Tibial nerve (tissue), 4 donors: Measurements from ENCODE around the gene KXD1. TPM values are rescaled to one million over a fixed set of nuclear protein-coding genes. Genes with fewer than 3 reads are reported as not detected.

Experiments used
- DNase-seq, 2 donors: peaks; one replicate each; pipeline ENCODE4 v3.0.0-alpha.2; 2019; ENCODE audit warnings: low spot score in 2 of 2
- H3K27ac ChIP-seq, 4 donors: fragments of 200-600 bp; sonication (generic) in 3 of 4; one replicate each; pipeline ENCODE4 v1.5.1; 2017 to 2019; ENCODE audit warnings: mild to moderate bottlenecking in 1 of 4
- H3K27me3 ChIP-seq, 2 donors: fragments of 200-600 bp; sonication (generic) in 1 of 2; one replicate each; pipeline versions ENCODE4 v1.5.1 to v1.6.0; 2017 to 2019
- H3K36me3 ChIP-seq, 3 donors: fragments of 200-600 bp; sonication (generic); one replicate each; pipeline ENCODE4 v1.5.1; 2018 to 2019
- H3K4me1 ChIP-seq, 4 donors: fragments of 200-600 bp; sonication (generic) in 3 of 4; one replicate each; pipeline ENCODE4 v1.5.1; 2017 to 2019
- H3K4me3 ChIP-seq, 4 donors: fragments of 200-600 bp; sonication (generic) in 3 of 4; one replicate each; pipeline ENCODE4 v1.5.1; 2017 to 2019; ENCODE audit warnings: mild to moderate bottlenecking in 1 of 4, moderate library complexity in 1 of 4
- H3K9me3 ChIP-seq, 4 donors: fragments of 200-600 bp; sonication (generic) in 3 of 4; one replicate each; pipeline ENCODE4 v1.5.1; 2017 to 2019
- EP300 ChIP-seq, 2 donors: sonication (generic); formaldehyde crosslinking; IDR thresholded peaks; one replicate each; pipeline ENCODE4 v1.6.1; 2017; ENCODE audit warnings: antibody characterized with exemption in 2 of 2, mild to moderate bottlenecking in 1 of 2
- POLR2A ChIP-seq, 2 donors: fragments of 450-650 bp; IDR thresholded peaks; one replicate each; pipeline ENCODE4 v1.6.1; 2017; ENCODE audit warnings: antibody characterized with exemption in 2 of 2, mild to moderate bottlenecking in 2 of 2, moderate library complexity in 2 of 2
- WGBS, 2 donors: methylation state at CpG; one replicate each; pipeline ENCODE4 v1.1.5; 2018; 5-methylcytosine and 5-hydroxymethylcytosine counted together
- total RNA-seq, 4 donors: library from RNA; depleted of rRNA; stranded (reverse); fragments of >200 nt; gene quantifications; one replicate each; pipeline ENCODE4 v1.1.0, GENCODE V29; 2016
- TF ChIP-seq, protein P1 (sequence below), 5 experiments: fragments of 200-600 bp in 3 of 5; fragments of 450-650 bp in 2 of 5; sonication (generic) in 3 of 5; IDR thresholded peaks; one replicate each; pipeline ENCODE4 v1.5.1; 2016 to 2019; ENCODE audit warnings: antibody characterized with exemption in 5 of 5, mild to moderate bottlenecking in 3 of 5, moderate library complexity in 2 of 5

KXD1 gene
- 100 to 1,000 TPM; 122 to 298 (median 167) TPM for total RNA-seq

DNA sequence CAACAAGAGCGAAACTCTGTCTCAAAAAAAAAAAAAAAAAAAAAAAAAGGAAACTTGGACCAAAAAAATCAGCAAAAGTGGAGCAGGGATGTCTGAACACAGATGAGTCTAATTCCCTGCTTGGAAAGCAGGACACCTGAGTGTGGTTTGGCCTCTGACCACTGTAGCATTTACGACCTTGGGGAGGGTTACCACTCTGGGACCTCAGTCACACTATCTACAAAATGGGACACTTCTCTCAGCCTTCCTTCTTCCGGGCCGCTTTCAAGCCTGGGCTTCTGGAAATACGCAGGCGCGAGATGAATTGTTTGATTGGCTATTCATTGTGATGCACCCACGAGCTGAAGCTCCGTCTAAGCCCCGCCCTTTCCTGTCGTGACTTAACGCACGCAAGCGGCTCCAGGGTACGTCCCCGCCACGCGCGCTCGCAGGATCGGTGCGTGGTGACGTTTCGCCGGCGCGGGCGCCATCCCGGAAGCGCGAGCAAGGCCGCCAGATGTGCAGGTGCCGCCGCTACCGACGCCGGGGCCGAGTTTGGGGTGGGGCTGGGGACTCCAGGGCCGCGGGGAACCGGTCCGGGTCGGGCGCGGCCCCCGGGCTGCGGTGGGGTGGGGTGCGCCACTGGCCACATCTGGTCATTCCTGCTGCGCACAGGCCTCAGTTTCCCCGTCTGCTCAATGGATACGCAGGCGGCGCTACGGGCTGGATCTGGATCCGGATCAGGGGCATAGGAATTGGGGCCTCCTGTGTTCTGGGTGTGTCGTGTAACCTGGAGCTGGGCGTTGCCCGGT lies at the start of gene KXD1:
Gene KXD1 (plus strand): TSS at position 460 of the 791 bp plus-strand sequence. CDS start 4,187 bp downstream, outside the sequence.
- TF ChIP-seq POLR2A (IDR thresholded peaks at IDR 0.05): peak; percentile 74 to 84
- TF ChIP-seq, protein P1, sequence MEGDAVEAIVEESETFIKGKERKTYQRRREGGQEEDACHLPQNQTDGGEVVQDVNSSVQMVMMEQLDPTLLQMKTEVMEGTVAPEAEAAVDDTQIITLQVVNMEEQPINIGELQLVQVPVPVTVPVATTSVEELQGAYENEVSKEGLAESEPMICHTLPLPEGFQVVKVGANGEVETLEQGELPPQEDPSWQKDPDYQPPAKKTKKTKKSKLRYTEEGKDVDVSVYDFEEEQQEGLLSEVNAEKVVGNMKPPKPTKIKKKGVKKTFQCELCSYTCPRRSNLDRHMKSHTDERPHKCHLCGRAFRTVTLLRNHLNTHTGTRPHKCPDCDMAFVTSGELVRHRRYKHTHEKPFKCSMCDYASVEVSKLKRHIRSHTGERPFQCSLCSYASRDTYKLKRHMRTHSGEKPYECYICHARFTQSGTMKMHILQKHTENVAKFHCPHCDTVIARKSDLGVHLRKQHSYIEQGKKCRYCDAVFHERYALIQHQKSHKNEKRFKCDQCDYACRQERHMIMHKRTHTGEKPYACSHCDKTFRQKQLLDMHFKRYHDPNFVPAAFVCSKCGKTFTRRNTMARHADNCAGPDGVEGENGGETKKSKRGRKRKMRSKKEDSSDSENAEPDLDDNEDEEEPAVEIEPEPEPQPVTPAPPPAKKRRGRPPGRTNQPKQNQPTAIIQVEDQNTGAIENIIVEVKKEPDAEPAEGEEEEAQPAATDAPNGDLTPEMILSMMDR (IDR thresholded peaks at IDR 0.05): peak in 1 of 5 experiments; percentile 30
- peak; percentile 92 to 93 for TF ChIP-seq EP300 (IDR thresholded peaks at IDR 0.05)
- Histone ChIP-seq H3K4me3 (peak within 1 kb of the TSS; percentile 70 to 98 (median 82)), H3K9me3 (no peaks in the 10 kb centered on the region), H3K36me3 (peaks cover 0 to 8% (median 0%) of the 10 kb centered on the region in 3 donors), H3K27ac (peak within 1 kb of the TSS; percentile 92 to 95 (median 94)), H3K27me3 (no peaks in the 10 kb centered on the region), H3K4me1 (peaks cover 0 to 33% (median 12%) of the 10 kb centered on the region in 4 donors)
- WGBS, 2 donors: 2 to 3% methylated on average over 27 to 33 of the region's 58 CpGs
- DNase-seq: peak; percentile 93 to 94

DNA sequence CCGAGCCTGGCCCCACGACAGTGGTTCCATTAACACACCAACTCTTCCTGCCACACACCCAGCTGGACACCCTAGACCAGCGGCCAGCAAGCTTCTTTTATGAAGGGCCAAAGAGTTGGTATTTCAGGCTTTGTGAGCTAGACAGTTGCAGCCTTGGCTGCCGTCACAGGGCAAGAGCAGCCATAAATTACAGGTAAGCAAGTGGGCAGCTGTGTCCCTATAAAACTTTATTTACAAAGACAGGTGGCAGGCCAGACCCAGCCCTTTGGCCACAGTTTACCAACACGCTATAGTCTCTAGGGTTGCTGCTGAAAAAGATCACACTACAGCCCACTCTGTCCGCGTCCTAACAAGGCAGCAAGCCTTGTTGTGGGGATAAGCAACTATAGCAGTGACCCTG lies 49.1 kb upstream of the KXD1 start:
- no peaks in the 10 kb centered on the region for H3K36me3 ChIP-seq
- H3K9me3 ChIP-seq: no peaks in the 10 kb centered on the region
- TF ChIP-seq POLR2A (IDR thresholded peaks at IDR 0.05) (no peak), EP300 (IDR thresholded peaks at IDR 0.05) (no peak)
- TF ChIP-seq, protein P1 (IDR thresholded peaks at IDR 0.05): no peak
- H3K4me1 ChIP-seq: peaks cover 0 to 71% (median 53%) of the 10 kb centered on the region in 4 donors
- peak overlapping the region in 2 of 4 donors; percentile 70 to 78 for H3K27ac ChIP-seq
- H3K27me3 ChIP-seq: no peaks in the 10 kb centered on the region
- no peak for DNase-seq
- no peak overlapping the region for H3K4me3 ChIP-seq
- WGBS, 2 donors: 79 to 86% methylated on average over 7 of the region's 7 CpGs

DNA sequence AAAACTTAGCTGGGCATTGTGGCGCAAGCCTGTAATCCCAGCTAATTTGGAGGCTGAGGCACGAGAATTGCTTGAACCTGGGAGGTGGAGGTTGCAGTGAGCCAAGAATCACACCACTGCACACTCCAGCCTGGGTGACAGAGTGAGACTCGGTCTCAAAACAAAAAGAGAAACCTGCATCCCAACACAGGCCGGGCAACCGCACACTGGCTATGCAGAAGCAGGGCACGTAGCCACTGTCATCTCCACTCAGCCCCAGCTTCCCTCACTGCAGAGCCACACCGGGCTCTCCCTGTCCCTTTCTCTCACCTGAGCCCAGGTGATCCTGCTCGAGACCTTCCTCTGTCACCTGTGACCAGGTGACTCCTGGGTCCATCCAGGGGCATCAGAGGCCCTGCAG lies 47.5 kb upstream of the KXD1 start:
- Histone ChIP-seq H3K4me1 (peaks cover 0 to 71% (median 45%) of the 10 kb centered on the region in 4 donors), H3K27ac (no peak overlapping the region)
- no peak for DNase-seq

GRCh38 chr19:18513868-18514267 lies 43.8 kb upstream of the KXD1 start:
- Histone ChIP-seq H3K9me3 (no peaks in the 10 kb centered on the region), H3K27me3 (no peaks in the 10 kb centered on the region), H3K4me3 (no peak overlapping the region), H3K27ac (peak overlapping the region in 3 of 4 donors; percentile 37 to 49 (median 46)), H3K4me1 (peaks cover 0 to 66% (median 18%) of the 10 kb centered on the region in 4 donors), H3K36me3 (no peaks in the 10 kb centered on the region)
- peak in 1 of 2 donors; percentile 33 for DNase-seq
- TF ChIP-seq EP300 (IDR thresholded peaks at IDR 0.05): no peak
- no peak for TF ChIP-seq POLR2A (IDR thresholded peaks at IDR 0.05)
- TF ChIP-seq, protein P1 (IDR thresholded peaks at IDR 0.05): no peak
- WGBS, 2 donors: 60 to 64% methylated on average over 11 of the region's 11 CpGs

More for the DNA sequence above, 47.5 kb upstream of the KXD1 start:
- no peak overlapping the region for H3K4me3 ChIP-seq
- no peaks in the 10 kb centered on the region for H3K36me3 ChIP-seq
- 92 to 93% methylated on average over 8 of the region's 8 CpGs for WGBS, 2 donors
- no peaks in the 10 kb centered on the region for H3K27me3 ChIP-seq
- no peaks in the 10 kb centered on the region for H3K9me3 ChIP-seq
- TF ChIP-seq POLR2A (IDR thresholded peaks at IDR 0.05) (no peak), EP300 (IDR thresholded peaks at IDR 0.05) (no peak)
- TF ChIP-seq, protein P1 (IDR thresholded peaks at IDR 0.05): no peak
